Measurements from ENCODE around the gene LRRC36.

DNA sequence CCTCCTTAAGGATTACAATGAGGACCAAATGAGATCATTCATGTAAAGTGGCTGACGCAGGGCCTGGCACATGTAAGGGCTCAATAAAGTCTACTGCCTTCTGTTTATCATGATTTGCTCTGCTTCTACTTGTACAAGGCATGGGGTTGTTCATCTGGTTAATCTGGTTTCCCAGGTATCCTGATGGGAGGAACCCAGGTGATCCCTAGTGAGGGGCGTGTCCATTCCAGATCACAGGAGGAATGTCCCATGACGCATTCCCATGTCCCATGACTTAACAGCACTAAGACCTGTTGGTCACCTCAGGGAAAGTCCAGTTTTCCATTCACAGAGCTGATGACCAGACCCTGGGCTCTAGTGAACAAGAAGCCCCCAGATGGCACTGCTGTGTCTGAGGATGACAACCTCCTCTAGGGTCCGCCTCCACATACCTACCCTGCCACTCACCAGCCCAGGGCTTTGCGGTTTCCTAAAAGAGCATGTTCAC, 78.2 kb downstream of the LRRC36 start:
- no peak for TF ChIP-seq POLR2AphosphoS5 (IDR thresholded peaks at IDR 0.05)
- TF ChIP-seq, protein P1, sequence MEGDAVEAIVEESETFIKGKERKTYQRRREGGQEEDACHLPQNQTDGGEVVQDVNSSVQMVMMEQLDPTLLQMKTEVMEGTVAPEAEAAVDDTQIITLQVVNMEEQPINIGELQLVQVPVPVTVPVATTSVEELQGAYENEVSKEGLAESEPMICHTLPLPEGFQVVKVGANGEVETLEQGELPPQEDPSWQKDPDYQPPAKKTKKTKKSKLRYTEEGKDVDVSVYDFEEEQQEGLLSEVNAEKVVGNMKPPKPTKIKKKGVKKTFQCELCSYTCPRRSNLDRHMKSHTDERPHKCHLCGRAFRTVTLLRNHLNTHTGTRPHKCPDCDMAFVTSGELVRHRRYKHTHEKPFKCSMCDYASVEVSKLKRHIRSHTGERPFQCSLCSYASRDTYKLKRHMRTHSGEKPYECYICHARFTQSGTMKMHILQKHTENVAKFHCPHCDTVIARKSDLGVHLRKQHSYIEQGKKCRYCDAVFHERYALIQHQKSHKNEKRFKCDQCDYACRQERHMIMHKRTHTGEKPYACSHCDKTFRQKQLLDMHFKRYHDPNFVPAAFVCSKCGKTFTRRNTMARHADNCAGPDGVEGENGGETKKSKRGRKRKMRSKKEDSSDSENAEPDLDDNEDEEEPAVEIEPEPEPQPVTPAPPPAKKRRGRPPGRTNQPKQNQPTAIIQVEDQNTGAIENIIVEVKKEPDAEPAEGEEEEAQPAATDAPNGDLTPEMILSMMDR (IDR thresholded peaks at IDR 0.05) = no peak
- TF ChIP-seq POLR2A (IDR thresholded peaks at IDR 0.05; ENCODE audit: low read depth) = no peak

All from esophagus muscularis mucosa (tissue), 3 donors.